ENCODE results near the gene NBAS. TPM values are rescaled to one million over a fixed set of nuclear protein-coding genes. Genes with fewer than 3 reads are reported as not detected.

The NBAS gene
- total and polyA plus RNA-seq, 9 of the 15 experiments (the other 6 are each of a cell fraction or from before 2014, with no cell fraction given) = 15.3 to 94.4 (median 69.9) TPM

DNA sequence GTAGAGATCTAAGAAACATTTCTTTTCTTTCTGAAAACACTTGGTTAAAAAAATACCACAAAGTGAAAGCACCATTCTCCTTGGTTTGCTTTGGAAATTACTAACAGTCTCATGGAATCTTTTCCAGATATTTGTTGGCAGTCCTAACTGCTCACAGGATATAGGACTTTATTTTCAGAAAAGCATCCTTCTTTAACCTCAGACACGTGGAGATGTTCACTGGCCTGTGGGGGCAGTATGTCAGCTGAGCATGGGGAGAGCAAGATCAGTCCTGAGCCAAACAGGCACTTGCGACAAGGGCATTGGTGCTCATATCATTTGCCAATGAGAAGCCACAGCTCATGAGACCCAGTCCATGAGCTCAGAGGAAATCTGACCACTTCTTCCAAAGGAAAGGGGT is 371.9 kb downstream of the NBAS start:
- ChIA-PET POLR2A (no interaction called here), CTCF (ENCODE audit: low intra/inter-chr PET ratio) (no interaction called here)
- H3K9me1 ChIP-seq (ENCODE audit: control insufficient read depth, insufficient read depth, low read length) = no peaks in the 10 kb centered on the region
- H3K27ac ChIP-seq (ENCODE audit: extremely low read depth, low read depth, low read length) = no peak overlapping the region
- peaks cover 70% of the 10 kb centered on the region for H3K36me3 ChIP-seq (ENCODE audit: control insufficient read depth, insufficient read depth, low read length)
- no peak overlapping the region for H3K4me3 ChIP-seq
- WGBS (ENCODE audit: insufficient coverage, low coverage, missing lambda C conversion rate) = 69% methylated on average over 2 of the region's 2 CpGs
- intact Hi-C loops (cut with micrococcal nuclease) (no loop called here), in situ Hi-C loops (cut with MboI) (no loop called here)
- FAIRE-seq (no peak), ATAC-seq (peak; percentile 64), DNase-seq (ENCODE audit: extremely low read depth in 1 of 4, low spot score in 3 of 4) (no peak)
- H3K9ac ChIP-seq (ENCODE audit: insufficient read depth in 1 of 2, low read depth in 2 of 2, low read length in 2 of 2) = no peak overlapping the region
- no peaks in the 10 kb centered on the region; a peak in 2 of 5 replicates for H3K4me1 ChIP-seq (replicated peaks in 1 of 2; ENCODE audit: control insufficient read depth in 2 of 2, insufficient read depth in 2 of 2, low read length in 2 of 2)
- H2AFZ ChIP-seq (ENCODE audit: low read depth, low read length) = no peak overlapping the region
- H3K9me3 ChIP-seq (replicated peaks; ENCODE audit: control insufficient read depth, insufficient read depth, low read depth, low read length) = no peaks in the 10 kb centered on the region
- H3K27me3 ChIP-seq (ENCODE audit: control insufficient read depth in 2 of 2, insufficient read depth in 2 of 2, low read length in 2 of 2) = no peaks in the 10 kb centered on the region
- H4K20me1 ChIP-seq (replicated peaks; ENCODE audit: control insufficient read depth, insufficient read depth, low read length) = no peaks in the 10 kb centered on the region
- H3K4me2 ChIP-seq (ENCODE audit: insufficient read depth, low read length) = no peak overlapping the region
- no peaks in the 10 kb centered on the region for H3K79me2 ChIP-seq (ENCODE audit: control insufficient read depth, insufficient read depth, low read length)
- BruUV-seq (replicated peaks) = no TSS peak
- no peak for TF ChIP-seq JUND (IDR thresholded peaks at IDR 0.05; ENCODE audit: borderline replicate concordance, low read depth, low read length)
- no peak for TF ChIP-seq JUND (tag; IDR thresholded peaks at IDR 0.05; ENCODE audit: borderline replicate concordance, low read depth, low read length)
- no peak for TF ChIP-seq CBFA2T3 (IDR thresholded peaks at IDR 0.05)
- TF ChIP-seq, protein P1, sequence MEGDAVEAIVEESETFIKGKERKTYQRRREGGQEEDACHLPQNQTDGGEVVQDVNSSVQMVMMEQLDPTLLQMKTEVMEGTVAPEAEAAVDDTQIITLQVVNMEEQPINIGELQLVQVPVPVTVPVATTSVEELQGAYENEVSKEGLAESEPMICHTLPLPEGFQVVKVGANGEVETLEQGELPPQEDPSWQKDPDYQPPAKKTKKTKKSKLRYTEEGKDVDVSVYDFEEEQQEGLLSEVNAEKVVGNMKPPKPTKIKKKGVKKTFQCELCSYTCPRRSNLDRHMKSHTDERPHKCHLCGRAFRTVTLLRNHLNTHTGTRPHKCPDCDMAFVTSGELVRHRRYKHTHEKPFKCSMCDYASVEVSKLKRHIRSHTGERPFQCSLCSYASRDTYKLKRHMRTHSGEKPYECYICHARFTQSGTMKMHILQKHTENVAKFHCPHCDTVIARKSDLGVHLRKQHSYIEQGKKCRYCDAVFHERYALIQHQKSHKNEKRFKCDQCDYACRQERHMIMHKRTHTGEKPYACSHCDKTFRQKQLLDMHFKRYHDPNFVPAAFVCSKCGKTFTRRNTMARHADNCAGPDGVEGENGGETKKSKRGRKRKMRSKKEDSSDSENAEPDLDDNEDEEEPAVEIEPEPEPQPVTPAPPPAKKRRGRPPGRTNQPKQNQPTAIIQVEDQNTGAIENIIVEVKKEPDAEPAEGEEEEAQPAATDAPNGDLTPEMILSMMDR (IDR thresholded peaks at IDR 0.05 in 2 of 3, conservative IDR thresholded peaks at IDR 0.05 in 1 of 3; ENCODE audit: insufficient read depth in 2 of 3, low read depth in 1 of 3, low read length in 3 of 3) = peak in 2 of 3 experiments; percentile 12 to 24; a peak in 1 of 6 replicates

DNA sequence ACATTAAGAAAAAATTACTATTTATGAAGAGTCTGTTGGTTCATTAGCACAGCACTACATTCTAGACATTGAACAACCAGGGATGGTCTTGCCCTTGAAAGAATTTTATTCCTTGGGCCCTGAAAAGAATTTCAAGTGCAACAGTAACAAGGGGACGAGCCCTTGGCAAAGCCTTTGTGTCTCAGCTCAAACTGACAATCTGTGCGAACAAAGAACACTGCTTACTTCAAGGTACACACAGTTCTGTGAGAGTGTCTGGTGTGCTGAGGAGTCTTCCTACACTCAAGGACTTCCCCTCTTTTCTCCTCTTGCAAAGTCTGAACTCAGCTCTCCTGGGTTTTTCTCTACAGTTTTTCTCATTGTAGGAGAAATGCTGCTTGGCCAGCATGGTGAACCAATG is 373.4 kb downstream of the NBAS start:
- 91% methylated on average over 2 of the region's 2 CpGs for whole genome bisulfite sequencing (ENCODE audit: insufficient coverage, low coverage, missing lambda C conversion rate)
- Histone ChIP-seq H2AFZ (ENCODE audit: low read depth, low read length) (no peak overlapping the region), H3K27me3 (ENCODE audit: control insufficient read depth in 2 of 2, insufficient read depth in 2 of 2, low read length in 2 of 2) (no peaks in the 10 kb centered on the region), H4K20me1 (replicated peaks; ENCODE audit: control insufficient read depth, insufficient read depth, low read length) (no peaks in the 10 kb centered on the region), H3K9me1 (ENCODE audit: control insufficient read depth, insufficient read depth, low read length) (no peaks in the 10 kb centered on the region), H3K27ac (ENCODE audit: extremely low read depth, low read depth, low read length) (no peak overlapping the region), H3K79me2 (ENCODE audit: control insufficient read depth, insufficient read depth, low read length) (no peaks in the 10 kb centered on the region), H3K36me3 (ENCODE audit: control insufficient read depth, insufficient read depth, low read length) (peaks cover 84% of the 10 kb centered on the region), H3K4me3 (no peak overlapping the region), H3K9ac (ENCODE audit: insufficient read depth in 1 of 2, low read depth in 2 of 2, low read length in 2 of 2) (no peak overlapping the region), H3K4me1 (replicated peaks in 1 of 2; ENCODE audit: control insufficient read depth in 2 of 2, insufficient read depth in 2 of 2, low read length in 2 of 2) (no peaks in the 10 kb centered on the region; a peak in 2 of 5 replicates), H3K4me2 (ENCODE audit: insufficient read depth, low read length) (no peak overlapping the region), H3K9me3 (replicated peaks; ENCODE audit: control insufficient read depth, insufficient read depth, low read depth, low read length) (no peaks in the 10 kb centered on the region)
- DNase-seq (ENCODE audit: extremely low read depth in 1 of 4, low spot score in 3 of 4) (no peak), ATAC-seq (no peak), FAIRE-seq (no peak)
- TF ChIP-seq ELF2 (CRISPR knock-in tag; IDR thresholded peaks at IDR 0.05) (no peak), XRCC5 (IDR thresholded peaks at IDR 0.05; ENCODE audit: low read depth, low read length) (no peak), STAT5A (IDR thresholded peaks at IDR 0.05; ENCODE audit: borderline replicate concordance, low read length) (no peak), ESRRB (CRISPR knock-in tag; IDR thresholded peaks at IDR 0.05; ENCODE audit: borderline replicate concordance) (no peak), ZNF41 (CRISPR knock-in tag; conservative IDR thresholded peaks at IDR 0.05) (no peak)
- TF ChIP-seq, protein P2, sequence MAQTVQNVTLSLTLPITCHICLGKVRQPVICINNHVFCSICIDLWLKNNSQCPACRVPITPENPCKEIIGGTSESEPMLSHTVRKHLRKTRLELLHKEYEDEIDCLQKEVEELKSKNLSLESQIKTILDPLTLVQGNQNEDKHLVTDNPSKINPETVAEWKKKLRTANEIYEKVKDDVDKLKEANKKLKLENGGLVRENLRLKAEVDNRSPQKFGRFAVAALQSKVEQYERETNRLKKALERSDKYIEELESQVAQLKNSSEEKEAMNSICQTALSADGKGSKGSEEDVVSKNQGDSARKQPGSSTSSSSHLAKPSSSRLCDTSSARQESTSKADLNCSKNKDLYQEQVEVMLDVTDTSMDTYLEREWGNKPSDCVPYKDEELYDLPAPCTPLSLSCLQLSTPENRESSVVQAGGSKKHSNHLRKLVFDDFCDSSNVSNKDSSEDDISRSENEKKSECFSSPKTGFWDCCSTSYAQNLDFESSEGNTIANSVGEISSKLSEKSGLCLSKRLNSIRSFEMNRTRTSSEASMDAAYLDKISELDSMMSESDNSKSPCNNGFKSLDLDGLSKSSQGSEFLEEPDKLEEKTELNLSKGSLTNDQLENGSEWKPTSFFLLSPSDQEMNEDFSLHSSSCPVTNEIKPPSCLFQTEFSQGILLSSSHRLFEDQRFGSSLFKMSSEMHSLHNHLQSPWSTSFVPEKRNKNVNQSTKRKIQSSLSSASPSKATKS (CRISPR knock-in tag; IDR thresholded peaks at IDR 0.05) = no peak
- ChIA-PET POLR2A (interaction anchor here (0.6 kb wide), 1 partner anchor 448 kb away, joined by 3 read pairs; no protein-coding TSS in a partner anchor), CTCF (ENCODE audit: low intra/inter-chr PET ratio) (no interaction called here)
- BruUV-seq (replicated peaks) = no TSS peak
- intact Hi-C loops (cut with micrococcal nuclease) (no loop called here), in situ Hi-C loops (cut with MboI) (no loop called here)

Data from K562 (cell line).